NCI-H2227 treated with DMSO at 0.1 percent for 48 hours (cell line): ENCODE measurements around the gene HSDL2.

Source experiments
- DNase-seq: peaks from one replicate; lab custom pipeline; 2025; lab: John Stamatoyannopoulos, UW

Gene HSDL2

GRCh38 chr9:112446526-112446925, 66.6 kb downstream of the HSDL2 start:
- no peak for DNase-seq

DNA sequence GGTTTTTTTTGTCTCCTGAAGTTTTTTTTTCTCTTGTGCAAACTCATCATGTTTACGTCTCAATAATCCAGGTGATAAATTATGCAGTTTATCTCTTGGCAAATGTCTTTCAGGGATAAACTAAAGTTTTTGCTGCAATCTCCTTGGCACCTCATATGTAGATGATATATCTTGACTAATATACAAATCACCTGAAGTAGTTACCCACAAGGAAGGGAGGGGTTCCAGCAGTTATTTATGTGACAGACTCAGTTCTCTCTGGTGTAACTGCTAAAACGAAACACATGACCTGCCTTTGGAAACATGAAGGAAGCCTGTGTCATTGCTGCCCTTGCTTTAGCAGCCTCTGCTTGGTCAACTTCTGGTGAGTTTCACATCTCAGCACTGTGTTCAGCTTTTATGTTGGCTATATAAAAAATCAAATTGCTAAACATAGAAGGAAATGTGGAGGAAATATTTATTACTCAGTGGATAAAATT, 67.4 kb downstream of the HSDL2 start:
- no peak for DNase-seq

- no peak for DNase-seq
Observed at GRCh38 chr9:112462855-112463254, 82.9 kb downstream of the HSDL2 start.

DNA sequence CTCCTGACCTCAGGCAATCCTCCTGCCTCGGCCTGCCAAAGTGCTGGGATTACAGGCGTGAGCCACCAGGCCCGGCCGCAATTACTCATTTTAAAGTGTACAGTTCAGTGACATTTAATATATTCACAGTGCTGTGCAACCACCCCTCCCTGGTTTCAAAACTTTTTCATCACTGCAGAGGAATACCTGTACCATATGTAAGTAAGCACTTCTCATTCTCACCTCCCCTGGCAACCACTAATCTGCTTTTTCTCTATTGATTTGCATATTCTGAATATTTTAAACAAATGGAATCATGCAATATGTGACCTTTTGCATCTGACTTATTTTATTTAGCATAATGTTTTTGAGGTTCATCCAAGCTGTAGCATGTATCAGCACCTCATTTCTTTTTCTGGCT, 85.4 kb downstream of the HSDL2 start:
- no peak for DNase-seq

DNA sequence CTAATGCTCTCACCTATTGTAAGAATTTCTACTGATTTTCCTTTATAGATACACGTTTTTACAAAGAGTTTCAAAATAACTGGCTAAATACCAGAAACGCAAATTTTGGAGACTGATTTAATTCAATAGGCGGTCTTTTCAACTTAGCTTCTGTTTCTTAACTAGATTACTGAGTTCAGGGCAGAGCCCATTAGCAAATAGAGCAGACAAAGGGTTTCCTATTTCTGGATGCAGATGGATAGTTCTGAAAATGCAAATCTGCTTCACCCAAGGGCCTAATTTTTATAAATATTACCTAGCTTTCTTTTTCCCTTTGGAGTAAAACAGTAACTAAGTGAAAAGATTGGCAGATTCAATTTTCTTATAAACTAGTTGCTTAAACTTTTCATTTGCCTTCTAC, 93.1 kb downstream of the HSDL2 start:
- no peak for DNase-seq

GRCh38 chr9:112473986-112474385, 94.1 kb downstream of the HSDL2 start:
- no peak for DNase-seq

DNA sequence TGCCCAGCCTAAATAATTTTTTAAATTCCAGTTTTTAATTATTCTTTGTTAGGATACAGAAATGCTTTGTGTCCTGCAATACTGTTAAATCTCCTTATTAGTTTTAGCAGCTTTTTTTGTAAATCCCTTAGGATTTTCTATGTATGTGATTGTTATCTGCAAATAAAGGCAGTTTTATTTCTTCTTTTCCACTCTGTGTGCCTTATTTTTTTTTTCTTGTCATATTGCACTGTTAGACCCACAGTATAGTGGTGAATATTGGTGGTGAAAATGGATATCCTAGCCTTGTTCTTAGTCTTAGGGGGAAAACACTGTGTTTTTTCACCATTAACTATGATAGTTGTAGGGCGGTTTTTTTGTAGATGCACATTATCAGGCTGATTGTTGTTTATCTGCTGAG, 95.4 kb downstream of the HSDL2 start:
- DNase-seq: no peak

DNA sequence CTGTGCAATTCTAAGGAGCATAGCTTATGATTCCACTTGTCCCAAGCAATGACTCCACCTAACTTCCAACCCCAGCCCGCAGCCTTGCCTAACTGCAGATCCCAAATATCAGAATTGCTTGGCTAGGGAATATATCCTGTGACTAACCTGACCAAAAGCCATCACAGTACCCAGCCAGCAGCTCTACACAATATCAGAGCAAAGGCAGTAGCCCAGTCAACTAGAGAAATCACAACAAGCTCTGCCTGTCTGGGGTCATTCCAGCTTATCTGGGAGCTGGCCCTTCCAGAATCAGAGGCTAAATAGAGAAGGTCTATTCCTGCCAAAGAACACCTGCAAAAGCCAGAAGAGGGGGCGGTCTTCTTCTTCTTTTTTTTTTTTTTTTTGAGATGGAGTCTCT, 97.4 kb downstream of the HSDL2 start:
- DNase-seq: no peak

- DNase-seq: no peak
Observed at GRCh38 chr9:112479221-112479620, 99.3 kb downstream of the HSDL2 start.

DNA sequence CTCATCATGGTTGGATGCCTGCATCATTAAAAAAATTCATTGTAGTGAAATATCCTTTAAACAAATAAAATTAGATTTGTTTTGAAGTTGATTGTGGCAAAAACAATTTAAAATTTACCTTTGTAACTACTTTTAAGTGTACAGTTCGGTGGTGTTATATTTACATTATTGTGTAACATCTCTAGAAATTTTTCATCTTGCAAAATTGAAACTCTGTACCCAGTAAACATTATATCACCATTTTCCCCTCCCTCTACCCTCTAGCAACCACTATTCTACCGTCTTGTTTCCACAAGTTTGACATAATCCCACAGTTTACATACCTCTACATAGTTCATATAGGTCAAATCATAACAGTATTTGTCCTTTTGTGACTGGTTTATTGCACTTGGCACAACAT, 104.7 kb downstream of the HSDL2 start:
- DNase-seq: no peak

GRCh38 chr9:112485574-112485973, 105.7 kb downstream of the HSDL2 start:
- DNase-seq: no peak

DNA sequence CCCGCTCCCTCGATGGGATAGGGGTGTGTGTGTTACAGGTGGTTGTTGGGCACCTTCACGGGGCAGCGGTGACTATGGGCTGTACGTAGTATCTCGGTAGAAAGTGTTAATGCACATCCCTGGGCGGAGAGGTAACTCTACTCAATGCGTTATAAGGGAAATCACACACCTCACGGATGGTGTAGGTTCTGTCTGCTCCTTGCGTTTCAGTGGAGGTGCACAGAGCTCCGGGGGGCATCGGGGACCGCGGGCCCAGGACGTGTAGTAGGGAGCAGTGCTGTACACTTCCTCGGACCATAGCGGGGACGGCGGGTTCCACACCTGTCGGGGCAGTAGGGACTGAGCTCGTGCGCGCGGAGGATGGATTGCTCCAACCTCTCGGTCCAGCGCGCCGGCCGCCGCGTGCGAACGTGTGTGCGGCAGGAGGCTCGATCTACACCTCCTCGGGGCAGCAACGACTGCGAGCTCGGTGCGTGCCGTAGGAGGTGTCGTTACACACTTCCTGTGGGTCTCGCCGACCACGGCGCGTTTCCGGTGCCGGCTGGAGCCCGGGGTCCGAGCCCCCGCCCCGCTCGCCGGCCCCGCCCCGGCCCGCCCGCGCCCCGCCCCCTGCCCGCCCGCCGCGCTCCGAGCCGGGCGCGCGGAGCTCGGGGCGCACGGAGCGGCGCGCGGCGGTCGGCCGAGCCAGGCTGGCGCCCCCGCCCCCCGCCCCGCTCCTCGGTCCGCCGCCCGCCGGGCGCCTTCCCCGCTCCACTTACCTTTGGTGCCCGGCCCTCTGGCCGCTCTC, 106.5 kb downstream of the HSDL2 start, which contains the start of gene KIAA1958:
Gene KIAA1958 (plus strand): TSS at position 607 of the 787 bp plus-strand sequence. CDS start 87,254 bp downstream, outside the sequence.
- peak; percentile 25 for DNase-seq

- DNase-seq: peak; percentile 53
Observed at GRCh38 chr9:112487008-112487798, 107.3 kb downstream of the HSDL2 start.

DNA sequence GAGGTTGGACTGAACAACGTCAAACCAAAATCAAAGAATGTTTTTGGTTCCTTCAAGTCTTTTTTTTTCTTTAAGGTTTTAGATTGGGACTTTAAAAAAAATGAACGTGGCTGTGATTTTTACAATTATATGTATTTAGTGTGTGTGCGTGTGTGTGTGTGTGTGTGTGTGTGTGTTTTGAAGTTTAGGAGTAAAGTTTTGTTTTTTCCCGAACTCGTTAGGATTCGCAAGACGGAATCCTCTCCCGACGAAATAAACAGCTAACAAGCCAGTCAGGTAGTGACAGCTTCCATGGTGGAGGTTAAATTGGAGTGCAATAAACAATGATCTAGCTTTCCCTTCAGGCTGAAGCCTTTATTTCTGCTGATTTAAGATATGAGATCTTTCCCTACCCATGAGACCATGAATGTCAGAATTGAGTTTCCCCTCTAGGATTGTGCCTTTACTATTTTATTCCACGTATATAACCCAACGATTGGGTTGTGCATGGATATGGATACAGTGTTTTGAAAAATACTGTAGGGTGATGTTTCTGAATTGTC, 108.0 kb downstream of the HSDL2 start:
- no peak for DNase-seq

GRCh38 chr9:112489039-112489546, 109.2 kb downstream of the HSDL2 start:
- no peak for DNase-seq

DNA sequence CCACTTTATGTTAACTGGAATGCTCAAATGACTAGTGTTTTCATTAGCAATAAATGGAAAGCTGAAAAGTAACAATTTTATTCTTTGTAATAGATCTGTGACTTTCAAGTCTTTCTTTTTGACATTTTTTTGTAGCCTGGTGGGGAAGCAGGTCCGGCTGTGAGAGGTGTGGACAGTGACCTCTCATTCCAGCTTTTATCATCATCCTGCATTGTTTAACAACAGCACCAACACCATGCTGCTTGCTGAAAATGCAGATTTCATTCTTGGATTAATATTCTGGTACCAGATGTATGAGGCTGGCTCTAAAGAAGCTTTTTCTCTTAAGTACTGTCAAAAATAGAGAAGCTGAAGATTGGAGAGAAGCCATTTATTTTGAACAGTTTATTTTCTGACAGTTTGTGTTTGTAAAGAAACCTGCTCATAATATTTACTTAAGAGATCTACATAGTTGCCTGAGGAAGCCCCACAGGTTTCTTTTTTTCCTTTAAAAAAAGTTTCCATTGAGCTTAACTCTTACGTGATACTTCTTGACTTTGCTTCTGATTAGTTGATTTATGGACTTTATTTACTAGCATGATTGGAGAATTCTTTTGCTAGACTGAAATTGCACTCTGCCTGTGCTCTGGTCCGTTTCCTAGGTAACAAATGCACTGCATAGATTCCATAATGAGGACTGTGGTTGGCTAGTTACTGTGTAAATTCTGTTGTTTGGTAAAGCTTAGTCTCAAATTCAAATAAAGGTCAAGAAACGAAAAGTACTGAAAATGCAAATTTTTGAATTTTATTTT, 110.2 kb downstream of the HSDL2 start:
- DNase-seq: peak; percentile 28

DNA sequence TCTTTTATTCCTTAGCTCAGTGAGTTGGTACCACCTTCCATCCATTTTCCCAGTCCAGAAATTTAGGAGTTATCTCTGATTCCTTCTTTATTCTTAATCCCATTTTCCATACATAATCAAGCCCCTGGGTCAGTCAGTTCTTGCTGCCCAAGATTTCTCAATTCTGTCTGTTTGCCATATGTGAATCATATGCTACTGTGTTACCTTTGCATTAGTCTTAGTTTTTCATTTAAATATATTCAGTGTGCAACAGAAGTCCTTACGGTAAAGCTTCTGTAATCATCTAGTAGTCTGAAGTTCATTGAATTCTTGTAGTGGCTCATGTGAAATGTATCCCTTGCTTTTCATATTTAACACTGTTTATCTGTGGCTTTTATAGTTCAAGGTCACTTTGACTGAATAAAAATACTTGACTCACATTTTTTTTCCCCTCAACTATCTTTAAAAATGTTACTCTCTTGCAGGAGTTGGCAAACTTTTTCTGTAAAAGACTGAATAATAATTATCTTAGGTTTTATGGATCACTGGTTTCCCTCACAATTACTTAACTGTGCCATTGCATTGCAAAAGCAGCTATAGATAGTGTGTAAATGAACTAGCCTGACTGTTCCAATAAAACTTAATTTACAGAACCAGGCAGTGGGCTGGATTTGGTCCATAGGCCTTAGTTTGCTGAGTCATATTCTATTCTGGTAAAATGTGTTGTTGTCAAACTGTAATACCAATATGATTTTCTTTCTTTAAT, 113.7 kb downstream of the HSDL2 start:
- no peak for DNase-seq

DNA sequence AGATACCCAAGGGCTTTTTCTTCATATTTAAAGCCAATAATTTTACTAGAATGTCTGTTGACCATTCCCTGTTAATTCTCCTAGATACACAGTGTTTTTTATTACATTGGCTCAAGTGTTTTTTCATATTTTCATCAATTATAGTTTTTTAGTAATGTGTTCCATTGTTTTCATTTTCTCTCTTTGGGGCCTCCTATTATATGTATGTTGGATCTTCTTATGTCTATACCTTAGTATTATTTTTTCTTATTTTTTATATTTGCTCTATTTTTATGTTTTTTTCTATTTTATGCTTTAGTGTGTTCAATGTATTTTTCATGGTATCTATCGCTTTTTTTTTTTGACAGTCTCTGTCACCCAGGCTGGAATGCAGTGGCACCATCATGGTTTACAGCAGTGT, 114.2 kb downstream of the HSDL2 start:
- DNase-seq: no peak

DNA sequence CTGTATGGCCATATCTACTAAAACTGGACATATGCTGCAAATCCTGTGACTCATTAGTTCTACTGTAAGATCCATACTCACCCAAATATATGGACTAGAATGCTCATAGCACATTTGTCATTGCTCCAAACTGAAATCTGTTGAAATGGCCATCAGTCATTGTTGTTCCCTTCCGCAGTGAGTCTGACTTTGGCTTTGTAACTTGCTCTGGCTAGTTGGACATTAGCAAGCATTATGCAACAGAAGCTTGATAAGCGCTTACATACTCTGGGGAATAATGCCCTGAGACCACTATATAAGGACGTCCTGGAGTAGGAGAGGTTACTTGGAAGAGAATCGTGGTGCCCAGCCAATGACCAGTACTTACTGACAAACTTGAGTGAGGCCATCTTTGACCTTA, 115.7 kb downstream of the HSDL2 start:
- DNase-seq: no peak

DNA sequence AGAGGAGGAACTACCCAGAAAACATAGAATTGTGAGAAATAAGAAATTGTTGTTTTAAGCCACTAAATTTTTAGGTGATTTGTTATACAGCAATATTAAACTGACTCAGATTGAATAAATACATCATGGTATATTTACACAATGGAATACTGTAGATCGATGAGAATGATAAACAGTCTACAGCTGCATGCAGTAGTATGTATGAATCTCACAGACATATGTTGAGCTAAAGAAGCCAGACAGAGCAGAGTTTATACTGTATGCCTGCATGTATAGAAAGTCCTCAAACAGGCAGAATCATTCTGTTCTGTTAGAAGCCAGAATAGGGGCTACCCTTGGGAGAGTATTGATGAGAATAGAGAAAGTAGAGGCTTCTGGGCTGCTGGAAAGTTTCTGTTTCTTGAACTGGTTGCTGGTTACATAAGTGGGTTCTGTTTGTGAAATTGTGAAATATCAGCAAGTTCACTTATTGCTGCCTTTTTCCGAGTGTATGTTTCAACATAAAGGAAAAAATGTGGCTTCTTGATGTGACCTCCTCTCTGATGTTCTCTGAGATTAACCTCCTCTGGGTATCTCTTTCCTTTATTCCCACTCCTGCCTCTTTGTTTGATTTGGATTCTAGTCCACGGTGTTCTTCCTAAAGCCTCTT, 116.3 kb downstream of the HSDL2 start:
- DNase-seq: no peak

- no peak for DNase-seq
Observed at GRCh38 chr9:112500842-112501241, 120.9 kb downstream of the HSDL2 start.
